HCT116 (cell line): ENCODE results near the gene EEF1AKMT4. TPM values are rescaled to one million over a fixed set of nuclear protein-coding genes. Genes with fewer than 3 reads are reported as not detected.

Experiments
- ATAC-seq: fragments of 200-7000 bp; cut with Tn5 transposase; 2 replicates; pipeline ENCODE4 v1.9.1; 2020; ENCODE audit warnings: mild to moderate bottlenecking, moderate library complexity
- BruUV-seq: library from RNA; stranded (reverse); fragments of 400-500 nt; replicated peaks from 2 replicates; lab custom pipeline; 2021; lab: Mats Ljungman, UMichigan
- CTCF ChIA-PET: fragments of 300-600 bp; sonication (Branson Sonifier 250); formaldehyde crosslinking; loops from one replicate; lab custom pipeline; 2021; ENCODE audit warnings: antibody characterized with exemption; lab: Charles Lee
- POLR2A ChIA-PET: fragments of 300-600, 350-600 bp; sonication (Branson Sonifier 250); formaldehyde crosslinking; loops from one replicate; lab custom pipeline; 2021; ENCODE audit warnings: antibody characterized with exemption; lab: Charles Lee
- RAD21 ChIA-PET, 2 experiments: fragments of 300-600 bp; sonication (Branson Sonifier 250); formaldehyde crosslinking; loops; one replicate each; lab custom pipeline; 2023; ENCODE audit warnings: low total read pairs in 2 of 2; ENCODE audit not compliant: uncharacterized antibody in 2 of 2, unreplicated experiment in 2 of 2, low non-redundant PET in 1 of 2; lab: Charles Lee
- DNase-seq: peaks from one replicate; pipeline ENCODE4 v3.0.0-alpha.2; 2010; ENCODE audit warnings: low read depth, low spot score
- H2AFZ ChIP-seq: fragments of 200-600 bp; shearing (Covaris generic), sonication (generic); 2 replicates; pipeline ENCODE4 v1.6.1; 2017; ENCODE audit warnings: low read depth, mixed run types, mixed read lengths, antibody characterized with exemption, low read length; ENCODE audit not compliant: poor library complexity, severe bottlenecking
- H3K27ac ChIP-seq: 2 replicates; pipeline ENCODE4 v1.5.1; 2012; ENCODE audit warnings: low read depth, low read length
- H3K27me3 ChIP-seq: fragments of 200-600 bp; sonication (generic); 2 replicates; pipeline ENCODE4 v1.6.1; 2016; ENCODE audit warnings: mixed run types, low read length, mixed read lengths; ENCODE audit not compliant: insufficient read depth
- H3K36me3 ChIP-seq, 2 experiments: fragments of 200-500 bp in 1 of 2; fragments of 200-600 bp in 1 of 2; sonication (Bioruptor generic) in 1 of 2; sonication (generic) in 1 of 2; 2 replicates each; pipeline versions ENCODE4 v1.5.1 to v1.6.1; 2014 to 2016; ENCODE audit warnings: low read length in 2 of 2, inconsistent platforms in 1 of 2, mixed read lengths in 1 of 2, mixed run types in 1 of 2; ENCODE audit not compliant: insufficient read depth in 2 of 2, control insufficient read depth in 1 of 2
- H3K4me1 ChIP-seq, 2 experiments: fragments of 200-600 bp in 1 of 2; sonication (generic) in 1 of 2; 2 replicates each; pipeline versions ENCODE4 v1.5.1 to v1.6.1; 2012 to 2017; ENCODE audit warnings: low read length in 2 of 2, inconsistent platforms in 1 of 2, mild to moderate bottlenecking in 1 of 2, mixed read lengths in 1 of 2, mixed run types in 1 of 2, moderate library complexity in 1 of 2; ENCODE audit not compliant: insufficient read depth in 2 of 2, control insufficient read depth in 1 of 2
- H3K4me2 ChIP-seq: fragments of 200-600 bp; sonication (generic); 2 replicates; pipeline ENCODE4 v1.6.1; 2017; ENCODE audit warnings: mixed run types, low read length, mixed read lengths
- H3K4me3 ChIP-seq, 2 experiments: fragments of 200-600 bp in 1 of 2; sonication (generic) in 1 of 2; replicated peaks in 1 of 2; 2 replicates each; pipeline ENCODE4 v1.5.1; 2011 to 2016; ENCODE audit warnings: low read length in 2 of 2, control low read depth in 1 of 2, low read depth in 1 of 2, mild to moderate bottlenecking in 1 of 2, mixed read lengths in 1 of 2, mixed run types in 1 of 2
- H3K79me2 ChIP-seq: fragments of 200-600 bp; sonication (generic); 2 replicates; pipeline ENCODE4 v1.6.1; 2017; ENCODE audit warnings: mild to moderate bottlenecking, mixed run types, low read length, moderate library complexity, mixed read lengths; ENCODE audit not compliant: insufficient read depth
- H3K9ac ChIP-seq: fragments of 200-600 bp; sonication (generic); 2 replicates; pipeline ENCODE4 v1.6.1; 2016; ENCODE audit warnings: low read length, mixed read lengths
- H3K9me2 ChIP-seq: fragments of 200-600 bp; sonication (generic), shearing (Covaris generic); 2 replicates; pipeline ENCODE4 v1.6.1; 2017; ENCODE audit warnings: mixed run types, mild to moderate bottlenecking, moderate library complexity; ENCODE audit not compliant: insufficient read depth
- H3K9me3 ChIP-seq, 2 experiments: fragments of 200-500 bp in 1 of 2; fragments of 200-600 bp in 1 of 2; sonication (Bioruptor generic) in 1 of 2; sonication (generic) in 1 of 2; 2 replicates each; pipeline ENCODE4 v1.6.1; 2014 to 2017; ENCODE audit warnings: low read length in 2 of 2, mixed read lengths in 2 of 2, inconsistent platforms in 1 of 2, low read depth in 1 of 2, mild to moderate bottlenecking in 1 of 2, mixed run types in 1 of 2, moderate library complexity in 1 of 2; ENCODE audit not compliant: control insufficient read depth in 1 of 2, insufficient read depth in 1 of 2
- H4K20me1 ChIP-seq: fragments of 200-600 bp; sonication (generic), shearing (Covaris generic); 2 replicates; pipeline ENCODE4 v1.6.1; 2017; ENCODE audit warnings: mixed run types, mild to moderate bottlenecking, moderate library complexity; ENCODE audit not compliant: insufficient read depth
- EGR1 ChIP-seq: IDR thresholded peaks from 2 replicates; pipeline ENCODE4 v1.6.1; 2012; ENCODE audit warnings: low read depth
- ELF1 ChIP-seq: IDR thresholded peaks from 2 replicates; pipeline ENCODE4 v1.6.1; 2012; ENCODE audit warnings: low read depth, borderline replicate concordance
- EZH2 ChIP-seq: fragments of 200-600 bp; sonication (generic); IDR thresholded peaks from 2 replicates; pipeline ENCODE4 v1.6.1; 2017; ENCODE audit warnings: antibody characterized with exemption, mixed run types
- EZH2phosphoT487 ChIP-seq: fragments of 200-600 bp; IDR thresholded peaks from 2 replicates; pipeline ENCODE4 v1.6.1; 2018; ENCODE audit warnings: antibody characterized with exemption, borderline replicate concordance
- FOSL1 ChIP-seq: IDR thresholded peaks from 2 replicates; pipeline ENCODE4 v1.6.1; 2012; ENCODE audit warnings: low read depth
- JUND ChIP-seq: IDR thresholded peaks from 2 replicates; pipeline ENCODE4 v1.6.1; 2012
- MAX ChIP-seq: IDR thresholded peaks from 2 replicates; pipeline ENCODE4 v1.6.1; 2012
- POLR2A ChIP-seq: IDR thresholded peaks from 2 replicates; pipeline ENCODE4 v1.7.0; 2011; ENCODE audit warnings: borderline replicate concordance; ENCODE audit not compliant: insufficient read depth, insufficient read length; ENCODE audit errors: extremely low read depth
- RAD21 ChIP-seq: IDR thresholded peaks from 2 replicates; pipeline ENCODE4 v1.6.1; 2012; ENCODE audit warnings: low read depth, mild to moderate bottlenecking
- REST ChIP-seq: IDR thresholded peaks from 2 replicates; pipeline ENCODE4 v1.6.1; 2012; ENCODE audit warnings: low read depth
- SIN3A ChIP-seq: IDR thresholded peaks from 2 replicates; pipeline ENCODE4 v1.6.1; 2012; ENCODE audit warnings: low read depth
- SP1 ChIP-seq: IDR thresholded peaks from 2 replicates; pipeline ENCODE4 v1.6.1; 2012; ENCODE audit warnings: low read depth
- SRF ChIP-seq: IDR thresholded peaks from 2 replicates; pipeline ENCODE4 v1.6.1; 2012; ENCODE audit warnings: low read depth
- TCF7L2 ChIP-seq: IDR thresholded peaks from 2 replicates; pipeline ENCODE4 v1.7.0; 2011; ENCODE audit warnings: borderline replicate concordance, inconsistent platforms; ENCODE audit not compliant: insufficient read depth, insufficient read length; ENCODE audit errors: extremely low read depth
- YY1 ChIP-seq: IDR thresholded peaks from 2 replicates; pipeline ENCODE4 v1.6.1; 2011; ENCODE audit warnings: low read length, low read depth, moderate library complexity, mild to moderate bottlenecking; ENCODE audit not compliant: insufficient replicate concordance; ENCODE audit errors: extremely low read depth
- ZBTB33 ChIP-seq: IDR thresholded peaks from 2 replicates; pipeline ENCODE4 v1.6.1; 2011; ENCODE audit warnings: mild to moderate bottlenecking, low read length, moderate library complexity; ENCODE audit not compliant: insufficient replicate concordance; ENCODE audit errors: extremely low read depth
- ZFX ChIP-seq: fragments of 450-650 bp; IDR thresholded peaks from 2 replicates; pipeline ENCODE4 v1.6.1; 2017
- intact Hi-C: fragments of 100-400 bp; cut with micrococcal nuclease; formaldehyde crosslinking; loops from 2 replicates; pipeline ENCODE4 v1.10.0; 2022
- total RNA-seq: library from RNA; stranded (reverse); gene quantifications from one replicate; pipeline ENCODE4 v1.2.1, GENCODE V29; 2021; ENCODE audit not compliant: unreplicated experiment
- TF ChIP-seq, protein P1 (sequence below), 3 experiments: fragments of 200-600 bp in 1 of 3; sonication (generic) in 1 of 3; IDR thresholded peaks in 2 of 3; conservative IDR thresholded peaks in 1 of 3; 2 replicates each; pipeline ENCODE4 v1.5.1; 2012 to 2017; ENCODE audit warnings: low read depth in 2 of 3, low read length in 2 of 3, antibody characterized with exemption in 1 of 3, borderline replicate concordance in 1 of 3, control low read depth in 1 of 3, mild to moderate bottlenecking in 1 of 3, mixed read lengths in 1 of 3, mixed run types in 1 of 3, moderate library complexity in 1 of 3; ENCODE audit not compliant: insufficient read depth in 1 of 3
- TF ChIP-seq, protein P2 (sequence below): IDR thresholded peaks from 2 replicates; pipeline ENCODE4 v1.6.1; 2012

Gene EEF1AKMT4
- total RNA-seq, 1 experiment from 2014 or later = 10.5 TPM

- no peak for TF ChIP-seq FOSL1
- TF ChIP-seq, protein P1, sequence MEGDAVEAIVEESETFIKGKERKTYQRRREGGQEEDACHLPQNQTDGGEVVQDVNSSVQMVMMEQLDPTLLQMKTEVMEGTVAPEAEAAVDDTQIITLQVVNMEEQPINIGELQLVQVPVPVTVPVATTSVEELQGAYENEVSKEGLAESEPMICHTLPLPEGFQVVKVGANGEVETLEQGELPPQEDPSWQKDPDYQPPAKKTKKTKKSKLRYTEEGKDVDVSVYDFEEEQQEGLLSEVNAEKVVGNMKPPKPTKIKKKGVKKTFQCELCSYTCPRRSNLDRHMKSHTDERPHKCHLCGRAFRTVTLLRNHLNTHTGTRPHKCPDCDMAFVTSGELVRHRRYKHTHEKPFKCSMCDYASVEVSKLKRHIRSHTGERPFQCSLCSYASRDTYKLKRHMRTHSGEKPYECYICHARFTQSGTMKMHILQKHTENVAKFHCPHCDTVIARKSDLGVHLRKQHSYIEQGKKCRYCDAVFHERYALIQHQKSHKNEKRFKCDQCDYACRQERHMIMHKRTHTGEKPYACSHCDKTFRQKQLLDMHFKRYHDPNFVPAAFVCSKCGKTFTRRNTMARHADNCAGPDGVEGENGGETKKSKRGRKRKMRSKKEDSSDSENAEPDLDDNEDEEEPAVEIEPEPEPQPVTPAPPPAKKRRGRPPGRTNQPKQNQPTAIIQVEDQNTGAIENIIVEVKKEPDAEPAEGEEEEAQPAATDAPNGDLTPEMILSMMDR (IDR thresholded peaks at IDR 0.05 in 2 of 3, conservative IDR thresholded peaks at IDR 0.05 in 1 of 3; ENCODE audit: borderline replicate concordance in 1 of 3, insufficient read depth in 1 of 3, low read depth in 2 of 3, low read length in 2 of 3) = no peak
- no peak for TF ChIP-seq TCF7L2
- TF ChIP-seq, protein P2, sequence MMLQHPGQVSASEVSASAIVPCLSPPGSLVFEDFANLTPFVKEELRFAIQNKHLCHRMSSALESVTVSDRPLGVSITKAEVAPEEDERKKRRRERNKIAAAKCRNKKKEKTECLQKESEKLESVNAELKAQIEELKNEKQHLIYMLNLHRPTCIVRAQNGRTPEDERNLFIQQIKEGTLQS = no peak
- no peak for TF ChIP-seq SP1
- no peak for TF ChIP-seq ZFX
- no peak for TF ChIP-seq MAX
- TF ChIP-seq ELF1 = no peak
- TF ChIP-seq ZBTB33 = no peak
- no peak for TF ChIP-seq EZH2
- TF ChIP-seq YY1 = no peak
- no peak for TF ChIP-seq JUND
- TF ChIP-seq RAD21 = no peak
- TF ChIP-seq REST = no peak
- TF ChIP-seq SIN3A = no peak
- no peak for TF ChIP-seq EGR1
- TF ChIP-seq POLR2A = no peak
- TF ChIP-seq EZH2phosphoT487 = no peak
- TF ChIP-seq SRF = no peak
- H3K36me3 ChIP-seq = peaks cover 22 to 23% of the 10 kb centered on the region in 2 experiments; a peak in 3 of 4 replicates
- ATAC-seq = no peak
- no peak for DNase-seq
- no peaks in the 10 kb centered on the region for H3K9me2 ChIP-seq
- POLR2A ChIA-PET = no interaction called here
- no peaks in the 10 kb centered on the region for H4K20me1 ChIP-seq
- no peaks in the 10 kb centered on the region for H3K79me2 ChIP-seq
- H3K27ac ChIP-seq = no peak overlapping the region
- no peak overlapping the region for H3K4me3 ChIP-seq
- no TSS peak for BruUV-seq
- CTCF ChIA-PET = interaction anchor here (0.9 to 1.8 kb wide), 2 partner anchors 10 to 14 kb away, joined by 3 to 4 read pairs; no protein-coding TSS in a partner anchor
- RAD21 ChIA-PET = interaction anchor here in 1 of 2 experiments (1.2 kb wide), 1 partner anchor 12 kb away, joined by 3 read pairs; no protein-coding TSS in a partner anchor
- no peak overlapping the region for H2AFZ ChIP-seq
- intact Hi-C loops = no loop called here
- H3K9me3 ChIP-seq = no peaks in the 10 kb centered on the region
- H3K4me2 ChIP-seq = no peak overlapping the region
- no peak overlapping the region for H3K9ac ChIP-seq
- peaks cover 3 to 4% of the 10 kb centered on the region in 2 experiments; a peak in 3 of 4 replicates for H3K4me1 ChIP-seq
- H3K27me3 ChIP-seq = no peaks in the 10 kb centered on the region
These were observed 9.8 kb upstream of the EEF1AKMT4 start for GRCh38 chr3:184239708-184240107.
